ENCODE results near the gene TCEAL9.
"Not testable (repeated sequence)": the region's sequence is repeated elsewhere in the genome, so short reads cannot be mapped to it uniquely, and the experiment has no call there.

Gene TCEAL9

GRCh38 chrX:103373581-103373980, 17.3 kb downstream of the TCEAL9 start:
- no peak for DNase-seq (ENCODE audit: low spot score)

GRCh38 chrX:103376118-103376978, 20.0 kb downstream of the TCEAL9 start, which contains the start of gene BEX3:
Gene BEX3, plus strand, starts transcription at chrX:103376538. Its CDS starts 984 bp downstream, at chrX:103377522.
- peak; percentile 36 for DNase-seq (ENCODE audit: low spot score)

DNA sequence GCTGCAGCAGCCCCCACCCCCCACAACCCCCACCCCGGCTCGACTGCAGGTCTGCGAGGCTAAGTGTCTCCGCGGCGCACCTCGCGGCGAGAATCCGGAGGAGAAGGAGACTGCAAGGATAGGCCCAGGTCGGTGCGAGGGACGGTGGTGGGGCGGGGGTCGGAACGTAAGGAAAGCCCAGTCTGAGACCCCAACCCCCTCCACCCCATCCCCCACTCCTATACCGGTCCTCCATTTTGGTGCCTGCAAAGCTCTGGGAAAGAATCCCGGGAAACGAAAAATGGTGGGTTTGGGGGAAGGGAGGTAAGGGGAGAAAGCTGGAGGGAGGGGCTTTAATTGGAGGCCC, 20.6 kb downstream of the TCEAL9 start:
- peak; percentile 23 for DNase-seq (ENCODE audit: low spot score)

- no peak for DNase-seq (ENCODE audit: low spot score)
Measured at GRCh38 chrX:103378990-103379389, 22.7 kb downstream of the TCEAL9 start.

GRCh38 chrX:103382877-103383276, 26.6 kb downstream of the TCEAL9 start:
- DNase-seq (ENCODE audit: low spot score): no peak

DNA sequence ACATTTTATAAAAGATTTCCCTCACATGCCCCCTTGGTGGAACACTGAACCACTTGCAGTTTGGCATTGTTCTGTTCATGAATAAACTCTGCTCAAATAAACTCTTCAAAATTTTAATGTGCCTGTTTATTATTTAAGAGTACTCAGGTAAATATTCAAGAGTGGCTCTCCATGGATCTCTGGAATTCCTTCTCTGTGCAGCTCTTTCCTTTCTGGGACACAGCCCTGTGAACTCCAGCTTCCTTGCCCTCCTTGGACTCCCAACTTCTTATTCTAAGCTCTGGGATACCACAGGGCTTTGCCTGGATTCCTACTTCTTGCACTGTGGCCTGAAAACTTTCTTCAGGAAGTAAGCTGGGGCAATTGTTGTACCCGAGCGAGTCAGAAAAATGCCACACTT, 28.4 kb downstream of the TCEAL9 start:
- no peak for DNase-seq (ENCODE audit: low spot score)

GRCh38 chrX:103385283-103385830, 29.1 kb downstream of the TCEAL9 start:
- DNase-seq (ENCODE audit: low spot score): not testable (repeated sequence)

DNA sequence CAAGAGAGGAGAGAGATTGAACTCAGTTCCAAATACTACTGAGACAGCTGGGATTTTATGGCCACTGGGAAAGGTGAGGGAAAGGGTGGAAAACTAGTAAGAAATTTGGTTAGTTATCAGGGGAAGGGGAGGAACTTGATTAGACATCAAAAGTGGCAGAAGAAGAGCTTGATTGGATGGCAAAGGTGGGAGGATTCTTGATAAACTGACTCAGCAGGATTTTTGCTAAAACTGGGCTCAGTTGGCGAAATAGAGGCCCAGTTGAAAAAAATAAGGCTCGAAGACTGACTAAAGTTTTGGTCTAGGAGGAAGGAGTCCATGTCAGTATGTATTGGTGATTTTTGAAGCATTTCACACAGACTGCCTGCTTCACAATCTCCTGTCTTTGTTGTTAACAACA, 30.0 kb downstream of the TCEAL9 start:
- DNase-seq (ENCODE audit: low spot score): no peak

DNA sequence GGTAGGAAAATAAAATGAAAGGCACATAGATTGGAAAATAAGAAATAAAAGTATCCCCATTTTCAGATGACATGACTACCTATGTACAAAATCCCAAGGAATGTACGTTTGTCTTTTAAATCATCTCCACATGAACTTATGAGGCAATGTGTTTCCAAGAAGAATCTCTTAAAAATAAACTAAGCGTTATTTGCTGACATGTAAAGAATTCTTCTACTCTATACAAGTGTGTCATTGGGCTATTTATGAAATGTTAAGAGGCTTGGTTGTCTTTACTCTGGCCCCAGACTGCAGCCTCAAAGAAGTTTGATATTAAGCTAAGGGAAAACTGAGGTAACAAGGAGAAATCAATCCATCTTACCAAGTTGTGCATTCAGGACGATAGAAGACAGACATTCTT, 37.2 kb downstream of the TCEAL9 start:
- no peak for DNase-seq (ENCODE audit: low spot score)

GRCh38 chrX:103396186-103396585, 39.9 kb downstream of the TCEAL9 start:
- peak; percentile 17 for DNase-seq (ENCODE audit: low spot score)

- no peak for DNase-seq (ENCODE audit: low spot score)
Measured at GRCh38 chrX:103396660-103397059, 40.4 kb downstream of the TCEAL9 start.

DNA sequence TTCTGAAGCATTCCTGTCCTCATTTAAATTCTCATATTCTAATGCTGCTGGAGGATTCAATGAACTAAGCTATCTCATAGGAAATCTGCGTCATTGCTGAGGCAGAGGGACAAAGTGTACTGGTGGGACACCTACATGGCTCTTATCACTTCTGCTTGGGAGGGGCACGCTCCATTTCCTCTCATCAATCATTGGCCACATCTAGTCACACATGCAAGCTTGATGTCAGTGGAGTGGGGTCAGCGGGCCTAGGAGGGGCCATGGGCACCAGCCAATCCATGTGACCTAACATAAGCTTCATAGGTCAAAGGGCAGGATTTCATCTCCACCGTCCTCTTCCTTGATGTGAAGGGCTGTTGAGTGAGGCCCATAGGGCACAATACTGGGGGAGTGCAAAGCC, 41.4 kb downstream of the TCEAL9 start:
- DNase-seq (ENCODE audit: low spot score): no peak

- peak; percentile 70 for DNase-seq (ENCODE audit: low spot score)
Measured at GRCh38 chrX:103398421-103398864, 42.1 kb downstream of the TCEAL9 start.

DNA sequence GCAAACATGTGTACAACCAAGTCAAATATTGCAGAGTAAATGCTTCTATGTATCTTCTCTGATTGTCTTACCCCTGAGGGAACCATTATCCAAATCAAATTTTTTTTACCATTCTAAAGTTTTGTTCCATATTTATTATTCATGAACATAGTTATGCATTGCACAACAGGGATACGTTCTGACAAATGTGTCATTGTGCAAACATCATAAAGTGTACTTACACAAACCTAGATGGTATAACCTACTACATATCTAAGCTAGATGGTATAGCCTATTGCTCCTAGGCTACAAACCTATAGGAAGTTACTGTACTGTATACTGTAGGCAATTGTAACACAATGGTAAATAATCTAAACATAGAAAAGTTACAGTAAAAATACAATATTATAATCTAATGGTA, 43.4 kb downstream of the TCEAL9 start:
- no peak for DNase-seq (ENCODE audit: low spot score)

GRCh38 chrX:103400931-103401330, 44.6 kb downstream of the TCEAL9 start:
- no peak for DNase-seq (ENCODE audit: low spot score)

DNA sequence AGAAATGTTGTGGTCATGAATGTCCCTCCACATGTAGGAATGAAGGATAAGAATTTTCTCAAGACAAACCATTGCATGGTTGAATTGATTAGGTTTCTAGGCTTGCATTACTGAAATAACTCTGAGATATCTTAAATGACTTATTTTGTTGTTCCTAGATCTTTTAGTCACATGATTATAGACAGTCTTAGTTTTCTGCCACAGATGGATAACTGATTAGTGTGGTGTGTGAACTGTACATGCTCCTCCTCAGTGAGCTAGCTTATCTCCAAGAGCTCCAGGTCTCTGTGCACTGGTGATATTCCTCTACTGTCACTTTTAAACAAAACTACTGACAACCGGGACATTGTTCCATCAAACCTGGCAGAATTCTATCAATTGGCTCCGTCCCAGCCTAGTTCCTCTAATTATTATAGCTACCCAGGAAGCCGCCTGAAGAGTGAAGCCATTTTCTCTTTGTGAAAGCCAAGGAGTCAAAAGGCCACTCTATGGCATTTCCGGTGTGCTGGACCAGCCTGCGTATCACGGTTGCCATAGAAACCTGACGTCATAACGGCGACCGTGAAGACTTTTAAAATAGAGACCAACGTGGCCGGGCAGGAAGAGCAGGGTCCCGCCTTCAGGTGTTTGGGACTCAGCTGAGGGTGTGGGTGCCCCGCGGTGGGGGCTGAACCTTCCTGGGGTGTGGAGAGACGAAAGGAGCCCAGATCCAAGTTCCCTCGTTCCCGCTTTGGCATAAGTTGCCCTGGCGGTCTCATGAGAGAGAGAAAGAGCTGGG, 48.1 kb downstream of the TCEAL9 start:
- peak; percentile 57 for DNase-seq (ENCODE audit: low spot score)

GRCh38 chrX:103405009-103405333, 48.7 kb downstream of the TCEAL9 start:
- DNase-seq (ENCODE audit: low spot score): no peak

DNA sequence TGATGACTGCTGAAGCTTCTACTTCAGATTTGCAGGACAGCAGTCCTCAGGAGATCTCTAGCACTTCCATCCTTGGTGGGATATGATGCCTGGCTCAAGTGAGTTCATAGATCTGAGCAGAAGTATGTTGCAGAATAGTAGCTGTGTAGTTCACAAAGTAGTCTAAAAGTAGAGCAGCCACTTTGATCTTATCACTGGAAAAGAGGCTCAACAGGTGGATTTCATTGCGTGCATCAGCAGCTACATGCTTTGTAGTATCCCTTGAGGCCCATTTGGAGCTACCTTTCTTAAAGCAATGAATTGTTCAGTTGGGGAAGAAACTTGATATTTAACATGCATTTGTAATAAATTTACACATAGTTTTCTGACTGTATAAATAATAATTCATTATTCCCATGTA, 50.0 kb downstream of the TCEAL9 start:
- no peak for DNase-seq (ENCODE audit: low spot score)

DNA sequence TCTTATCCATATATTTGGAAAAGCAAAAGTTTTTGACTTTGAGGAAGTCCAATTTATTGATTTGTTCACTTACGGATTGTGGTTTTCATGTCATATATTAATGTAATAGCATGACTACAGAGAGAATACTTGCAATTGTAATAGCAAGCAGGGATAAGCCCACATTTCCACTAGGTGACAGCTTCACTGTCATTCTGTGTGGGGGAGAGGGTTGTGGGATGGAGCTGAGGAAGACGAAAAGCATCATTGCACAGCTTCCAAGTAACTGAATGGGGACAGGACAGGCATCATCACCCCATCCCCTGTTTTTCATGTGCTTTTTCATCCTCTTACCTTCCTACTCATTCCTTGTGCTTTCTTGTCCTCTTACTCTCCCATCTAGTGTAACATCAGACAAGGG, 51.5 kb downstream of the TCEAL9 start:
- no peak for DNase-seq (ENCODE audit: low spot score)
